IMR-90 (cell line): ENCODE results near the gene RCAN2. TPM values are rescaled to one million over a fixed set of nuclear protein-coding genes. Genes with fewer than 3 reads are reported as not detected.

Experiments
- ATAC-seq: fragments of 200-7000 bp; cut with Tn5 transposase; 2 replicates; pipeline ENCODE4 v1.9.1; 2020; ENCODE audit warnings: low read depth, mild to moderate bottlenecking, moderate library complexity
- BruUV-seq: library from RNA; stranded (reverse); fragments of 400-500 nt; replicated peaks from 2 replicates; lab custom pipeline; 2021; lab: Mats Ljungman, UMichigan
- CTCF ChIA-PET: fragments of 300-600 bp; formaldehyde crosslinking; extraction: SDS; loops from one replicate; lab custom pipeline; 2021; ENCODE audit warnings: antibody characterized with exemption; lab: Yijun Ruan, JAX
- POLR2A ChIA-PET: fragments of 300-600 bp; sonication (Branson Sonifier 250); formaldehyde crosslinking; loops from one replicate; lab custom pipeline; 2022; ENCODE audit warnings: antibody characterized with exemption; ENCODE audit not compliant: unreplicated experiment; lab: Charles Lee
- DNase-seq: peaks from one replicate; pipeline ENCODE4 v3.0.0; 2013
- H2AFZ ChIP-seq: replicated peaks from 2 replicates; pipeline ENCODE3; 2013; ENCODE audit warnings: low read length, mild to moderate bottlenecking; ENCODE audit not compliant: poor library complexity
- H2AK5ac ChIP-seq: 2 replicates; pipeline ENCODE4 v1.6.1; 2013; ENCODE audit warnings: low read depth, low read length, inconsistent platforms
- H2AK9ac ChIP-seq: replicated peaks from 2 replicates; pipeline ENCODE3; 2013; ENCODE audit warnings: mild to moderate bottlenecking, low read depth, low read length, moderate library complexity; ENCODE audit not compliant: poor library complexity
- H2BK120ac ChIP-seq: 2 replicates; pipeline ENCODE4 v1.6.1; 2013; ENCODE audit warnings: low read depth, low read length, inconsistent platforms
- H2BK15ac ChIP-seq: 3 replicates; pipeline ENCODE4 v1.6.1; 2013; ENCODE audit warnings: low read depth, low read length, inconsistent platforms
- H2BK20ac ChIP-seq: 2 replicates; pipeline ENCODE4 v1.6.1; 2013; ENCODE audit warnings: low read depth, mild to moderate bottlenecking, inconsistent platforms, low read length, moderate library complexity
- H2BK5ac ChIP-seq: 2 replicates; pipeline ENCODE4 v1.6.1; 2013; ENCODE audit warnings: mild to moderate bottlenecking, low read depth, low read length, inconsistent platforms; ENCODE audit not compliant: poor library complexity, severe bottlenecking
- H3K14ac ChIP-seq: replicated peaks from 2 replicates; pipeline ENCODE4 v1.6.1; 2013; ENCODE audit warnings: low read depth, low read length, inconsistent platforms
- H3K18ac ChIP-seq: 2 replicates; pipeline ENCODE4 v1.6.1; 2013; ENCODE audit warnings: low read depth, low read length, control low read depth
- H3K23ac ChIP-seq: 2 replicates; pipeline ENCODE4 v1.6.1; 2013; ENCODE audit warnings: low read depth, low read length, inconsistent platforms
- H3K27ac ChIP-seq: 2 replicates; pipeline ENCODE4 v1.5.1; 2013; ENCODE audit warnings: mild to moderate bottlenecking, control low read depth, low read length; ENCODE audit not compliant: insufficient read depth
- H3K27me3 ChIP-seq: 2 replicates; pipeline ENCODE4 v1.6.1; 2013; ENCODE audit warnings: low read length; ENCODE audit not compliant: control insufficient read depth, insufficient read depth
- H3K36me3 ChIP-seq: 2 replicates; pipeline ENCODE4 v1.6.1; 2013; ENCODE audit warnings: low read length, mixed read lengths; ENCODE audit not compliant: control insufficient read depth, insufficient read depth
- H3K4ac ChIP-seq: 2 replicates; pipeline ENCODE4 v1.6.1; 2013; ENCODE audit warnings: low read depth, low read length, inconsistent platforms
- H3K4me1 ChIP-seq: 2 replicates; pipeline ENCODE4 v1.6.1; 2013; ENCODE audit warnings: low read length, mixed read lengths; ENCODE audit not compliant: control insufficient read depth, insufficient read depth
- H3K4me2 ChIP-seq: 2 replicates; pipeline ENCODE4 v1.6.1; 2013; ENCODE audit warnings: low read depth, mild to moderate bottlenecking, control low read depth, low read length, moderate library complexity
- H3K4me3 ChIP-seq: 2 replicates; pipeline ENCODE4 v1.5.1; 2013; ENCODE audit warnings: low read depth, mild to moderate bottlenecking, control low read depth, low read length, moderate library complexity; ENCODE audit not compliant: insufficient read depth
- H3K56ac ChIP-seq: 2 replicates; pipeline ENCODE4 v1.6.1; 2013; ENCODE audit warnings: low read length, inconsistent platforms; ENCODE audit not compliant: insufficient read depth; ENCODE audit errors: extremely low read depth
- H3K79me1 ChIP-seq, 2 experiments: 2 replicates each; pipeline ENCODE4 v1.6.1; 2013; ENCODE audit warnings: low read length in 2 of 2, inconsistent platforms in 1 of 2, low read depth in 1 of 2
- H3K9ac ChIP-seq: 2 replicates; pipeline ENCODE4 v1.6.1; 2013; ENCODE audit warnings: low read depth, low read length, control low read depth
- H3K9me1 ChIP-seq: 2 replicates; pipeline ENCODE4 v1.6.1; 2013; ENCODE audit warnings: low read length, inconsistent platforms; ENCODE audit not compliant: insufficient read depth
- H3K9me3 ChIP-seq: 2 replicates; pipeline ENCODE4 v1.6.1; 2013; ENCODE audit warnings: low read length; ENCODE audit not compliant: control insufficient read depth, insufficient read depth
- H4K20me1 ChIP-seq: 2 replicates; pipeline ENCODE4 v1.6.1; 2013; ENCODE audit warnings: low read length, inconsistent platforms; ENCODE audit not compliant: insufficient read depth
- H4K5ac ChIP-seq: 2 replicates; pipeline ENCODE4 v1.6.1; 2013; ENCODE audit warnings: mild to moderate bottlenecking, low read depth, low read length, control low read depth
- H4K8ac ChIP-seq, 2 experiments: 2 replicates each; pipeline ENCODE4 v1.6.1; 2013; ENCODE audit warnings: low read depth in 2 of 2, low read length in 2 of 2, control low read depth in 1 of 2, inconsistent platforms in 1 of 2
- H4K91ac ChIP-seq: 2 replicates; pipeline ENCODE4 v1.6.1; 2013; ENCODE audit warnings: low read depth, low read length, inconsistent platforms; ENCODE audit not compliant: insufficient read depth
- BHLHE40 ChIP-seq: fragments of 150-350 bp; IDR thresholded peaks from 2 replicates; pipeline ENCODE4 v1.6.1; 2016; ENCODE audit warnings: mild to moderate bottlenecking, low read depth, low read length
- CTCF ChIP-seq: conservative IDR thresholded peaks from 2 replicates; pipeline ENCODE4 v1.5.1; 2012; ENCODE audit warnings: mild to moderate bottlenecking, low read depth, low read length, improper control_type of control experiment
- RAD21 ChIP-seq: IDR thresholded peaks from 2 replicates; pipeline ENCODE4 v1.6.1; 2012; ENCODE audit warnings: low read length, improper control_type of control experiment
- USF2 ChIP-seq: fragments of 150-350 bp; IDR thresholded peaks from 2 replicates; pipeline ENCODE4 v1.6.1; 2017; ENCODE audit warnings: mild to moderate bottlenecking, antibody characterized with exemption, low read length, low read depth
- WGBS, 2 experiments: methylation state at CpG; one replicate each; pipeline versions ENCODE4 v1.1.5 to v1.1.7; 2013; ENCODE audit warnings: missing lambda C conversion rate in 2 of 2; ENCODE audit not compliant: insufficient read length in 1 of 2; ENCODE audit errors: extremely low coverage in 2 of 2; 5-methylcytosine and 5-hydroxymethylcytosine counted together
- dilution Hi-C: fragments of 300-500 bp; cut with HindIII; formaldehyde crosslinking; loops from one replicate; pipeline ENCODE4 v1.14.3; 2018; ENCODE audit warnings: low sequenced_read_pairs; ENCODE audit not compliant: unreplicated experiment
- in situ Hi-C: fragments of 300-500 bp; cut with MboI; formaldehyde crosslinking; loops from 3 replicates; pipeline ENCODE4 v1.14.3; 2019; ENCODE audit warnings: low sequenced_read_pairs, inconsistent platforms, mixed read lengths
- intact Hi-C: fragments of 100-400 bp; cut with micrococcal nuclease; formaldehyde crosslinking; loops from 2 replicates; pipeline ENCODE4 v1.10.0; 2022
- polyA plus RNA-seq, 3 experiments: library from polyadenylated mRNA; depleted of rRNA; stranded (reverse); fragments of >200 nt; gene quantifications; 2 replicates each; pipeline ENCODE4 v1.2.3, GENCODE V29; 2012; ENCODE audit warnings: low replicate concordance in 1 of 3
- total RNA-seq: library from RNA; depleted of rRNA; stranded (reverse); fragments of >200 nt; gene quantifications from 2 replicates; pipeline ENCODE4 v1.2.3, GENCODE V29; 2012

RCAN2 gene
- total and polyA plus RNA-seq, 2 of the 4 experiments (the other 2 are of a cell fraction) = 1.3 to 1.8 TPM

GRCh38 chr6:46235242-46235641, 256.0 kb downstream of the RCAN2 start:
- DNase-seq (no peak), ATAC-seq (no peak)
- H3K79me1 ChIP-seq = no peaks in the 10 kb centered on the region
- no peak overlapping the region for H2AK5ac ChIP-seq
- H3K56ac ChIP-seq = no peak overlapping the region
- H4K8ac ChIP-seq = no peak overlapping the region
- WGBS, 2 experiments = 65% methylated on average over 2 of the region's 3 CpGs; no CpG with 5 or more reads in 1 of the 2 experiments
- no peak overlapping the region for H3K4me2 ChIP-seq
- no peaks in the 10 kb centered on the region for H3K4me1 ChIP-seq
- H2BK20ac ChIP-seq = no peak overlapping the region
- in situ Hi-C loops = no loop called here
- H3K27ac ChIP-seq = no peak overlapping the region
- H3K9ac ChIP-seq = no peak overlapping the region
- H4K5ac ChIP-seq = no peak overlapping the region
- no peak overlapping the region for H3K4ac ChIP-seq
- no peak overlapping the region for H2AK9ac ChIP-seq
- no peaks in the 10 kb centered on the region for H3K27me3 ChIP-seq
- no peaks in the 10 kb centered on the region for H3K9me3 ChIP-seq
- BruUV-seq = no TSS peak
- H2BK120ac ChIP-seq = no peak overlapping the region
- no peaks in the 10 kb centered on the region for H3K36me3 ChIP-seq
- no peak overlapping the region for H3K4me3 ChIP-seq
- intact Hi-C loops = no loop called here
- H3K14ac ChIP-seq = no peak overlapping the region
- H2BK5ac ChIP-seq = no peak overlapping the region
- no peak overlapping the region for H2BK15ac ChIP-seq
- no peaks in the 10 kb centered on the region for H4K20me1 ChIP-seq
- H3K18ac ChIP-seq = no peak overlapping the region
- POLR2A ChIA-PET = no interaction called here
- no peak for TF ChIP-seq USF2
- no peak for TF ChIP-seq BHLHE40
- TF ChIP-seq RAD21 = no peak
- TF ChIP-seq CTCF = no peak
- no peaks in the 10 kb centered on the region for H3K9me1 ChIP-seq
- dilution Hi-C loops = no loop called here
- no peak overlapping the region for H2AFZ ChIP-seq
- H3K23ac ChIP-seq = no peak overlapping the region
- H4K91ac ChIP-seq = no peak overlapping the region
- CTCF ChIA-PET = no interaction called here
